H9 (cell line): ENCODE data around the gene F11. TPM values are rescaled to one million over a fixed set of nuclear protein-coding genes. Genes with fewer than 3 reads are reported as not detected.

Experiments used
- DNase-seq: peaks from one replicate; pipeline ENCODE4 v3.0.0-alpha.2; 2017
- H2AFZ ChIP-seq: one replicate; pipeline ENCODE4 v1.6.1; 2013; ENCODE audit warnings: mild to moderate bottlenecking, low read length, control low read depth, moderate library complexity
- H2AK5ac ChIP-seq: 2 replicates; pipeline ENCODE4 v1.6.1; 2013; ENCODE audit warnings: low read length, control low read depth, mixed read lengths; ENCODE audit not compliant: insufficient read length
- H2BK120ac ChIP-seq: one replicate; pipeline ENCODE4 v1.6.1; 2013; ENCODE audit warnings: low read depth, mild to moderate bottlenecking, low read length, control low read depth, inconsistent platforms; ENCODE audit not compliant: poor library complexity, severe bottlenecking
- H2BK12ac ChIP-seq: 2 replicates; pipeline ENCODE4 v1.6.1; 2013; ENCODE audit warnings: low read length, control low read depth, mixed read lengths, low read depth; ENCODE audit not compliant: insufficient read length
- H2BK15ac ChIP-seq: 2 replicates; pipeline ENCODE4 v1.6.1; 2013; ENCODE audit warnings: low read depth, low read length, control low read depth
- H2BK20ac ChIP-seq: one replicate; pipeline ENCODE4 v1.6.1; 2013; ENCODE audit warnings: low read depth, mild to moderate bottlenecking, low read length, control low read depth, inconsistent platforms; ENCODE audit not compliant: poor library complexity, severe bottlenecking
- H2BK5ac ChIP-seq: 2 replicates; pipeline ENCODE4 v1.6.1; 2013; ENCODE audit warnings: low read length, control low read depth, mixed read lengths; ENCODE audit not compliant: insufficient read length
- H3K14ac ChIP-seq: 2 replicates; pipeline ENCODE4 v1.6.1; 2013; ENCODE audit warnings: low read length, control low read depth; ENCODE audit not compliant: insufficient read depth
- H3K18ac ChIP-seq: 2 replicates; pipeline ENCODE4 v1.6.1; 2013; ENCODE audit warnings: low read depth, mild to moderate bottlenecking, mixed read lengths, low read length, control low read depth; ENCODE audit not compliant: insufficient read length
- H3K23ac ChIP-seq: 2 replicates; pipeline ENCODE4 v1.6.1; 2013; ENCODE audit warnings: low read length, control low read depth, mixed read lengths, low read depth; ENCODE audit not compliant: insufficient read length
- H3K23me2 ChIP-seq: 2 replicates; pipeline ENCODE4 v1.6.1; 2013; ENCODE audit warnings: low read depth, mild to moderate bottlenecking, mixed read lengths, low read length, control low read depth; ENCODE audit not compliant: insufficient read length, poor library complexity, severe bottlenecking
- H3K27ac ChIP-seq: 2 replicates; pipeline ENCODE4 v1.5.1; 2013; ENCODE audit warnings: low read length, control low read depth, mixed read lengths, low read depth; ENCODE audit not compliant: insufficient read length
- H3K27me3 ChIP-seq: 2 replicates; pipeline ENCODE4 v1.6.1; 2013; ENCODE audit warnings: low read length, control low read depth, inconsistent platforms; ENCODE audit not compliant: insufficient read depth
- H3K4ac ChIP-seq: 2 replicates; pipeline ENCODE4 v1.6.1; 2013; ENCODE audit warnings: low read depth, mild to moderate bottlenecking, control low read depth, inconsistent platforms, low read length, moderate library complexity
- H3K4me1 ChIP-seq: 2 replicates; pipeline ENCODE4 v1.6.1; 2013; ENCODE audit warnings: low read length, control low read depth, inconsistent platforms; ENCODE audit not compliant: insufficient read depth
- H3K4me2 ChIP-seq: 2 replicates; pipeline ENCODE4 v1.6.1; 2013; ENCODE audit warnings: low read length, control low read depth, mixed read lengths; ENCODE audit not compliant: insufficient read length, insufficient read depth
- H3K56ac ChIP-seq: 2 replicates; pipeline ENCODE4 v1.6.1; 2013; ENCODE audit warnings: low read depth, mild to moderate bottlenecking, mixed read lengths, low read length, control low read depth; ENCODE audit not compliant: insufficient read length
- H3K79me1 ChIP-seq: 2 replicates; pipeline ENCODE4 v1.6.1; 2013; ENCODE audit warnings: low read depth, mild to moderate bottlenecking, moderate library complexity, low read length, control low read depth, inconsistent platforms; ENCODE audit not compliant: insufficient read depth, poor library complexity, severe bottlenecking
- H3K79me2 ChIP-seq: 2 replicates; pipeline ENCODE4 v1.6.1; 2013; ENCODE audit warnings: low read length, control low read depth, inconsistent platforms; ENCODE audit not compliant: insufficient read depth
- H3K9ac ChIP-seq: 2 replicates; pipeline ENCODE4 v1.6.1; 2013; ENCODE audit warnings: low read length, control low read depth, mixed read lengths; ENCODE audit not compliant: insufficient read length; ENCODE audit errors: extremely low read depth
- H3K9me3 ChIP-seq: one replicate; pipeline ENCODE4 v1.6.1; 2013; ENCODE audit warnings: low read depth, low read length, inconsistent platforms; ENCODE audit not compliant: control insufficient read depth
- H3T11ph ChIP-seq: one replicate; pipeline ENCODE4 v1.6.1; 2013; ENCODE audit warnings: mild to moderate bottlenecking, low read length, control low read depth, inconsistent platforms
- H4K20me1 ChIP-seq: one replicate; pipeline ENCODE4 v1.6.1; 2013; ENCODE audit not compliant: control insufficient read depth, insufficient read length, insufficient read depth
- H4K5ac ChIP-seq: 2 replicates; pipeline ENCODE4 v1.6.1; 2013; ENCODE audit warnings: low read depth, mild to moderate bottlenecking, mixed read lengths, low read length, control low read depth; ENCODE audit not compliant: insufficient read length
- H4K8ac ChIP-seq: replicated peaks from 2 replicates; pipeline ENCODE4 v1.6.1; 2013; ENCODE audit warnings: low read length, control low read depth, mixed read lengths, low read depth; ENCODE audit not compliant: insufficient read length
- H4K91ac ChIP-seq: 2 replicates; pipeline ENCODE4 v1.6.1; 2013; ENCODE audit warnings: low read depth, mild to moderate bottlenecking, moderate library complexity, mixed read lengths, low read length, control low read depth; ENCODE audit not compliant: insufficient read length
- H3K27ac Mint-ChIP-seq, 3 experiments: 2 replicates in 2 of 3; 3 replicates in 1 of 3; pipeline ENCODE4 v1.8.0; 2020 to 2021; ENCODE audit warnings: mixed read lengths in 3 of 3, mild to moderate bottlenecking in 1 of 3, moderate library complexity in 1 of 3
- H3K27me3 Mint-ChIP-seq: 2 replicates; pipeline ENCODE4 v1.8.0; 2021; ENCODE audit warnings: low read depth, mild to moderate bottlenecking, moderate library complexity, mixed read lengths
- H3K36me3 Mint-ChIP-seq, 3 experiments: 2 replicates in 2 of 3; 3 replicates in 1 of 3; pipeline ENCODE4 v1.8.0; 2020 to 2021; ENCODE audit warnings: low read depth in 3 of 3, mixed read lengths in 3 of 3; ENCODE audit not compliant: insufficient read depth in 1 of 3
- H3K4me1 Mint-ChIP-seq, 2 experiments: 2 replicates each; pipeline ENCODE4 v1.8.0; 2020; ENCODE audit warnings: mixed read lengths in 2 of 2
- H3K4me3 Mint-ChIP-seq, 2 experiments: 2 replicates in 1 of 2; 3 replicates in 1 of 2; pipeline ENCODE4 v1.8.0; 2020 to 2021; ENCODE audit warnings: mild to moderate bottlenecking in 2 of 2, mixed read lengths in 2 of 2, moderate library complexity in 1 of 2
- H3K9me3 Mint-ChIP-seq, 2 experiments: 2 replicates in 1 of 2; 3 replicates in 1 of 2; pipeline ENCODE4 v1.8.0; 2020; ENCODE audit warnings: mild to moderate bottlenecking in 2 of 2, mixed read lengths in 2 of 2, moderate library complexity in 1 of 2
- CTCF ChIP-seq: fragments of 200-600 bp; sonication (generic); conservative IDR thresholded peaks from 3 replicates; pipeline ENCODE4 v1.8.0; 2021; ENCODE audit warnings: antibody characterized with exemption, mild to moderate bottlenecking
- WGBS: extraction: QIAGEN DNeasy Blood & Tissue Kit; methylation state at CpG from one replicate; pipeline ENCODE4 v1.1.7; 2013; ENCODE audit warnings: missing lambda C conversion rate, low lambda C conversion rate, mixed read lengths; ENCODE audit not compliant: insufficient read length; ENCODE audit errors: extremely low coverage; 5-methylcytosine and 5-hydroxymethylcytosine counted together
- total RNA-seq: library from RNA; stranded (reverse); gene quantifications from 2 replicates; pipeline ENCODE4 v1.2.1, GENCODE V29; 2021

The F11 gene
- total RNA-seq, 1 experiment from 2014 or later = 0.50 TPM

GRCh38 chr4:186236126-186236525 lies 29.9 kb upstream of the F11 start:
- no peak overlapping the region for H4K91ac ChIP-seq
- H3K4ac ChIP-seq = no peak overlapping the region
- no peak for TF ChIP-seq CTCF
- WGBS = no CpG with 5 or more reads among the region's 4 CpGs
- no peak overlapping the region for H3T11ph ChIP-seq
- H3K27me3 ChIP-seq = no peaks in the 10 kb centered on the region
- H3K56ac ChIP-seq = no peak overlapping the region
- no peak overlapping the region for H3K14ac ChIP-seq
- H3K79me2 ChIP-seq = no peaks in the 10 kb centered on the region
- H3K4me1 ChIP-seq = no peaks in the 10 kb centered on the region
- H3K27ac ChIP-seq = no peak overlapping the region
- H3K9me3 ChIP-seq = no peaks in the 10 kb centered on the region
- no peaks in the 10 kb centered on the region; a peak in 1 of 5 replicates for H3K9me3 Mint-ChIP-seq
- no peak overlapping the region for H4K5ac ChIP-seq
- no peak overlapping the region for H2BK120ac ChIP-seq
- no peaks in the 10 kb centered on the region for H4K20me1 ChIP-seq
- H4K8ac ChIP-seq = no peak overlapping the region
- peaks cover 0 to 6% (median 3%) of the 10 kb centered on the region in 3 experiments; a peak in 4 of 7 replicates for H3K36me3 Mint-ChIP-seq
- no peak overlapping the region for H2BK12ac ChIP-seq
- no peak overlapping the region for H3K9ac ChIP-seq
- H2BK15ac ChIP-seq = no peak overlapping the region
- no peaks in the 10 kb centered on the region for H3K23me2 ChIP-seq
- no peak overlapping the region for H3K23ac ChIP-seq
- H3K4me3 Mint-ChIP-seq = no peak overlapping the region
- H3K27me3 Mint-ChIP-seq = no peaks in the 10 kb centered on the region; the same call in none of the 2 replicates
- no peak overlapping the region for H2AK5ac ChIP-seq
- H3K18ac ChIP-seq = no peak overlapping the region
- H3K79me1 ChIP-seq = no peaks in the 10 kb centered on the region
- H3K4me2 ChIP-seq = no peak overlapping the region
- no peak overlapping the region for H2BK5ac ChIP-seq
- no peak overlapping the region for H3K27ac Mint-ChIP-seq
- no peak for DNase-seq
- no peak overlapping the region for H2BK20ac ChIP-seq
- H3K4me1 Mint-ChIP-seq = peaks cover 3 to 15% of the 10 kb centered on the region in 2 experiments; a peak in 2 of 4 replicates
- no peak overlapping the region for H2AFZ ChIP-seq
